ENCODE measurements around the gene PSMF1. TPM values are rescaled to one million over a fixed set of nuclear protein-coding genes. Genes with fewer than 3 reads are reported as not detected.

PSMF1 gene
- total RNA-seq, 1 experiment from 2014 or later = 90.8 TPM

DNA sequence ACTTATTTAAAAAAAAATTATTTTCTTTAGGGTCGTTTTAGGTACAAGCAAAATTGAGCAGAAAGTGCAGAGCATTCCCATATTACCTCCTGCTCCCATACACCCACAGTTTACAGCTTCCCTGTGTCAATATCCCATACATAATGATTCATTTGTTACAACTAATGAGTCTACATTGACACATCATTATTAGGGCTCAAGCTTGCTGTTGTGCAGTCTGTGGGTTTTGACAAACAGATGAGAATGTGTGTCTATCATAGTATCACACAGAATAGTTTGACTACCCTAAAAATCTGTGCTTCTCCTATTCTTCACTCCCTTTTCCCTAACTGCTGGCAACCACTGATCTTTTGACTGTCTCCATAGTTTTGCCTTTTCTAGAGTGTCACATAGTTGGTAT, 9.4 kb downstream of the PSMF1 start:
- no peak overlapping the region for H3K18ac ChIP-seq (ENCODE audit: insufficient read length, low read depth, low read length)
- H2BK120ac ChIP-seq (ENCODE audit: low read depth, low read length, poor library complexity, severe bottlenecking) = no peak overlapping the region
- no peak overlapping the region for H2BK20ac ChIP-seq (ENCODE audit: low read depth, low read length, poor library complexity, severe bottlenecking)
- Mint-ChIP-seq H3K9me3 (no peaks in the 10 kb centered on the region), H3K27ac (no peak overlapping the region), H3K27me3 (ENCODE audit: low read depth) (no peaks in the 10 kb centered on the region), H3K4me1 (no peaks in the 10 kb centered on the region; a peak in 1 of 4 replicates), H3K4me3 (no peak overlapping the region), H3K36me3 (ENCODE audit: insufficient read depth in 1 of 3, low read depth in 3 of 3) (peaks cover 53 to 84% (median 78%) of the 10 kb centered on the region in 3 experiments; a peak in 6 of 7 replicates)
- H4K91ac ChIP-seq (ENCODE audit: insufficient read length, low read depth, low read length) = no peak overlapping the region
- H2AFZ ChIP-seq (ENCODE audit: low read length) = no peak overlapping the region
- no peaks in the 10 kb centered on the region for H3K27me3 ChIP-seq (ENCODE audit: insufficient read depth, low read length)
- H3T11ph ChIP-seq (ENCODE audit: low read length) = no peak overlapping the region
- TF ChIP-seq, protein P1, sequence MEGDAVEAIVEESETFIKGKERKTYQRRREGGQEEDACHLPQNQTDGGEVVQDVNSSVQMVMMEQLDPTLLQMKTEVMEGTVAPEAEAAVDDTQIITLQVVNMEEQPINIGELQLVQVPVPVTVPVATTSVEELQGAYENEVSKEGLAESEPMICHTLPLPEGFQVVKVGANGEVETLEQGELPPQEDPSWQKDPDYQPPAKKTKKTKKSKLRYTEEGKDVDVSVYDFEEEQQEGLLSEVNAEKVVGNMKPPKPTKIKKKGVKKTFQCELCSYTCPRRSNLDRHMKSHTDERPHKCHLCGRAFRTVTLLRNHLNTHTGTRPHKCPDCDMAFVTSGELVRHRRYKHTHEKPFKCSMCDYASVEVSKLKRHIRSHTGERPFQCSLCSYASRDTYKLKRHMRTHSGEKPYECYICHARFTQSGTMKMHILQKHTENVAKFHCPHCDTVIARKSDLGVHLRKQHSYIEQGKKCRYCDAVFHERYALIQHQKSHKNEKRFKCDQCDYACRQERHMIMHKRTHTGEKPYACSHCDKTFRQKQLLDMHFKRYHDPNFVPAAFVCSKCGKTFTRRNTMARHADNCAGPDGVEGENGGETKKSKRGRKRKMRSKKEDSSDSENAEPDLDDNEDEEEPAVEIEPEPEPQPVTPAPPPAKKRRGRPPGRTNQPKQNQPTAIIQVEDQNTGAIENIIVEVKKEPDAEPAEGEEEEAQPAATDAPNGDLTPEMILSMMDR (conservative IDR thresholded peaks at IDR 0.05) = no peak
- no peaks in the 10 kb centered on the region for H3K23me2 ChIP-seq (ENCODE audit: insufficient read length, low read depth, low read length, poor library complexity, severe bottlenecking)
- peaks cover 4% of the 10 kb centered on the region for H3K79me1 ChIP-seq (ENCODE audit: insufficient read depth, low read depth, low read length, poor library complexity, severe bottlenecking)
- no peaks in the 10 kb centered on the region for H4K20me1 ChIP-seq (ENCODE audit: control insufficient read depth, insufficient read depth, insufficient read length)
- H2BK15ac ChIP-seq (ENCODE audit: low read depth, low read length) = no peak overlapping the region
- H2BK5ac ChIP-seq (ENCODE audit: insufficient read length, low read length) = no peak overlapping the region
- H3K4ac ChIP-seq (ENCODE audit: low read depth, low read length) = no peak overlapping the region
- no peaks in the 10 kb centered on the region for H3K79me2 ChIP-seq (ENCODE audit: insufficient read depth, low read length)
- H3K9ac ChIP-seq (ENCODE audit: extremely low read depth, insufficient read length, low read length) = no peak overlapping the region
- no peak overlapping the region for H3K14ac ChIP-seq (ENCODE audit: insufficient read depth, low read length)
- no peak overlapping the region for H3K27ac ChIP-seq (ENCODE audit: insufficient read length, low read depth, low read length)
- H3K4me2 ChIP-seq (ENCODE audit: insufficient read depth, insufficient read length, low read length) = no peak overlapping the region
- no peak overlapping the region for H4K8ac ChIP-seq (replicated peaks; ENCODE audit: insufficient read length, low read depth, low read length)
- no peaks in the 10 kb centered on the region for H3K4me1 ChIP-seq (ENCODE audit: insufficient read depth, low read length)
- H2BK12ac ChIP-seq (ENCODE audit: insufficient read length, low read depth, low read length) = no peak overlapping the region
- no peak for DNase-seq
- no peak overlapping the region for H4K5ac ChIP-seq (ENCODE audit: insufficient read length, low read depth, low read length)
- H3K9me3 ChIP-seq (ENCODE audit: control insufficient read depth, low read depth, low read length) = no peaks in the 10 kb centered on the region
- no peak overlapping the region for H3K56ac ChIP-seq (ENCODE audit: insufficient read length, low read depth, low read length)
- no peak overlapping the region for H3K23ac ChIP-seq (ENCODE audit: insufficient read length, low read depth, low read length)
- WGBS (ENCODE audit: extremely low coverage, insufficient read length, low lambda C conversion rate) = no CpG with 5 or more reads among the region's 1 CpG
- no peak overlapping the region for H2AK5ac ChIP-seq (ENCODE audit: insufficient read length, low read length)
